Measurements from ENCODE around the gene TBC1D30. TPM values are rescaled to one million over a fixed set of nuclear protein-coding genes. Genes with fewer than 3 reads are reported as not detected.
"Not testable (repeated sequence)": the region's sequence is repeated elsewhere in the genome, so short reads cannot be mapped to it uniquely, and the experiment has no call there.

The TBC1D30 gene
- total RNA-seq: 1.5 TPM

- DNase-seq: no peak
These were observed at the start of gene TBC1D30 for GRCh38 chr12:64824500-64825142. TBC1D30 (plus strand) TSS chr12:64824647; CDS start chr12:64824880, 233 bp downstream.

GRCh38 chr12:64775147-64775736 lies 49.2 kb upstream of the TBC1D30 start:
- DNase-seq: not testable (repeated sequence)

GRCh38 chr12:64779354-64779974 lies 45.0 kb upstream of the TBC1D30 start:
- DNase-seq: no peak

- DNase-seq: no peak
These were observed 44.3 kb upstream of the TBC1D30 start for GRCh38 chr12:64780132-64780530.

- no peak for DNase-seq
These were observed 43.7 kb upstream of the TBC1D30 start for GRCh38 chr12:64780531-64781279.

- DNase-seq: no peak
These were observed 42.9 kb upstream of the TBC1D30 start for GRCh38 chr12:64781280-64782190.

- no peak for DNase-seq
These were observed 42.1 kb upstream of the TBC1D30 start for GRCh38 chr12:64782191-64782876.

GRCh38 chr12:64785838-64786237 lies 38.6 kb upstream of the TBC1D30 start:
- no peak for DNase-seq

- no peak for DNase-seq
These were observed 34.3 kb upstream of the TBC1D30 start for GRCh38 chr12:64790166-64790565.

GRCh38 chr12:64791036-64791435 lies 33.4 kb upstream of the TBC1D30 start:
- no peak for DNase-seq

GRCh38 chr12:64792128-64792527 lies 32.3 kb upstream of the TBC1D30 start:
- DNase-seq: no peak

GRCh38 chr12:64793610-64794009 lies 30.8 kb upstream of the TBC1D30 start:
- DNase-seq: no peak

- DNase-seq: no peak
These were observed 30.1 kb upstream of the TBC1D30 start for GRCh38 chr12:64794305-64794704.

GRCh38 chr12:64796205-64796845 lies 28.1 kb upstream of the TBC1D30 start:
- peak; percentile 69 for DNase-seq

- DNase-seq: no peak
These were observed 27.3 kb upstream of the TBC1D30 start for GRCh38 chr12:64797156-64797555.

GRCh38 chr12:64798165-64798564 lies 26.3 kb upstream of the TBC1D30 start:
- no peak for DNase-seq

- DNase-seq: no peak
These were observed 23.8 kb upstream of the TBC1D30 start for GRCh38 chr12:64800640-64801039.

GRCh38 chr12:64801381-64801780 lies 23.1 kb upstream of the TBC1D30 start:
- DNase-seq: no peak

- not testable (repeated sequence) for DNase-seq
These were observed 22.2 kb upstream of the TBC1D30 start for GRCh38 chr12:64802180-64802775.

GRCh38 chr12:64806173-64806572 lies 18.3 kb upstream of the TBC1D30 start:
- no peak for DNase-seq
